ENCODE results near the gene SLC36A1.
A peak's percentile ranks its signal among the peaks of the same experiment; 100 is the strongest.

The SLC36A1 gene

DNA sequence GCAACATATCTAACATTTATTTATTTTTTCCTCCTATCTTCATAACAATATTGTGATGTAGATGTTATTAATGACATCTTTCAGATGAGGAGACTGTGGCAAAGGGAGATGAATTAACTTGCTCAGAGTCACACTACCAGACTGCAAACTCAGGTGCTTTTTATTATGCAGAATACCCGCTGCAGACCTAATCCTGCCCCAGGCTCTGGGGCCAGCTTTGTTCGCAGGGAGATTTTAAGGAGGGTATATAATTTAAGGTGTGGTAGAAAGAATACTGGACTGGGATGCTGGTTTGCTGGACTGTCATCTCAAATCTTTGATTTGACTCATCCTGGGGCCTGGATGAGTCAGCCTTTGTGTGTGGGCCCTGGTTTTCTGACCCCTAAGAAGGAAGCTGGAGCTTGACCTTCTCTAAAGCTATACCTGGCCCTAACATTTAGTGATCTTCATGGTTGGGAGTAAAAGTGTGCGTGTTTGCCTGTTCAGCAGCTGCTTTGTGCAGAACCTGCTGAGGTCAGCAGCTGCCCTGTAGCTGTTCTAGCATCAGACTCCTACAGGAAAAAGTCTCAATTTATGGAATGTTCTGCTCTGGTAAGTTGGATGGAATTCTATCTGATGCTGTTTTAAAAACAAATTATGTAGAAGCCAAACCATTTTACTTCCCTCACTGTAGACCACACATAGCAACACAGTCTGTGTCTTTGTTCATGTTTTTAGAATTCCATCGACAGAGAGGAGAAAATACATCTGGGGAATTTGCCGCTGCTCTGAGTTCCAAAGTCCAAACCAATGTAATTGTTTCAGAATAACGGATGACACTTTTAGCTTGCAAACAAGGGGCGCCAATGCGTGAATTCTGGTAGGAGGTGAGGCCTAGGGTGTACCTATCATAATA is 4.5 kb downstream of the SLC36A1 start:
- no peak for DNase-seq

DNA sequence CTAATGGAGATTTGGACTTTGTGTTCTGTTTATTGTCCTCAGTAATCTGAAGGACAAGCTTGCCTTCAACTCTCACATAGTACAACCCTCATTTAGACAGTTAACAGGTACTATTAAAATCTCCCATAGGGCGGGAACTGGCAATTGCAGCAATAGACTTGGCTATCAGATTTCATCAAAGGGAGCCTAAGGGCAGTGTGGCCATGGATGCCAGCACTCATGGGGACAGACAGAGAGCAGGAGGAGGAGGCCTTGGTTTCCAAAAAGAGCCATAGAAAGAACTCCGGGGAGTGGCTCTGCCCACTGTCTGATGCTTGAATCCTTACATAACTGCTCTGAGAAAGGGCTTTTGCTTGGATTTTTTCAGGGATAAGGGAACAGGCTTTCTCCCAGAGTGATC is 6.8 kb downstream of the SLC36A1 start:
- DNase-seq, result no peak

DNA sequence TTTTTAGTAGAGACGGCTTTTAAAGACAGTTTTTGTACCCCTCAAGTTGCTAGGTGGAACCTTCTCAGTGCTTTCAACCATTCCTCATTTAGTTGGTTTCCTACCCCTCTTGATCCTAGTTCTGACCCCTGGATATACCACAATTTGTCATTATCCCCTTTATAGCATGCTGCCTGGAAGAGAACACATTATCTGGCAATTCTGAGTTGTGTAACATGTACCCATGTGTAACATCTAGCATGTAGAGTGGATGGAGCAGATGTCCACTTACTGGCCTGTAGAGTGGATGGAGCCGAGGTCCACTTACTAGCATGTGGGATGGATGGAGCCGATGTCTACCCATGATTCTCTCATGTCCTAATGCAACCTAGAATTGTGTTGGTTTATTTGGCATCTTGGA is 7.5 kb downstream of the SLC36A1 start:
- DNase-seq, result no peak

DNA sequence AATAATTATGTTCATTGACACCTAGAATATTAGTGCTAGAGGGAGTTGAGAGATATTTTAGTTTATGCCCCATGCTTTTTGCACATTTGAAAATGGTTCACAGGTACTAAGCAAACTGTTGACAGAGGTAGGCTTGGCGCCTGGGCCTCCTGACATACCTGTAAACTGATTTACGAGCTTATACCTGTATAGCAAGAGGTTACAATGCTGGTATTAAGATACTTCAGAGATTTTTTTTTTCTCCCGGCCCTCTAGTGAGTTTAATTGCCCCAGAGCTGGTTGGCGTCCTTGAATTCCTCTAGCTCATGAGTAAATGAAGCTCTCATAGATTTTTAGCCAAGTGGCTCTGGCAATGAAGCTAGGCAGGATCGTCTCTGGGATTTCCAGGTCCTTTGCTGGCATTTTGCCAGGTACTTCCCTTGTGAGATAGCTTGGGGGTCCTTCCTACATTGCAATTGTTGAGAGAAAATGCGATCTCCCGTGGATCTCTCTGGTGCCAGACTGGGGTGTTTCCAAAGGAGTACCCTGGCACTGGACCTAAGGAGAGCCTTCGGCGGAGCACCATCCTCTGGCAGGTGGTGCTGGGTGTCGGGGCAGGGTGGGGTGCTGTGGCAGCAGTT is 9.0 kb downstream of the SLC36A1 start:
- no peak for DNase-seq

DNA sequence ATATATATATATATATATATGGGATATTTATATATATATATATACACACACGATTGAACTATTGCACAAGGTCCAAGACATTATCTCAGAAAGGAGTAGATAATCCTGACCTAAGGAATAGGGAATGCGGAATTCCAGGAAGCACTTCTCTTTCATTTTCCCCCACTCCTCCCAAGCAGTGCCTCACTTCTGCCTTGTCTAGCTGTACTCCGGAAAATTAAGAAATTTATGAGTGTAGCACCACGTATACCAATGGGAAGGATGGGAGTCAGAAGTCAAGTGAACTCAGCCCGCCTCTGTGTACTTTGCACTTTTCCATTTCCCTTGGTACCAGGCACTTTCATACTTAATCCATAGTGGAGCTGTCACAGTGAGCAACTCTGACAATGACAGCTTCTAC is 10.9 kb downstream of the SLC36A1 start:
- no peak for DNase-seq

DNA sequence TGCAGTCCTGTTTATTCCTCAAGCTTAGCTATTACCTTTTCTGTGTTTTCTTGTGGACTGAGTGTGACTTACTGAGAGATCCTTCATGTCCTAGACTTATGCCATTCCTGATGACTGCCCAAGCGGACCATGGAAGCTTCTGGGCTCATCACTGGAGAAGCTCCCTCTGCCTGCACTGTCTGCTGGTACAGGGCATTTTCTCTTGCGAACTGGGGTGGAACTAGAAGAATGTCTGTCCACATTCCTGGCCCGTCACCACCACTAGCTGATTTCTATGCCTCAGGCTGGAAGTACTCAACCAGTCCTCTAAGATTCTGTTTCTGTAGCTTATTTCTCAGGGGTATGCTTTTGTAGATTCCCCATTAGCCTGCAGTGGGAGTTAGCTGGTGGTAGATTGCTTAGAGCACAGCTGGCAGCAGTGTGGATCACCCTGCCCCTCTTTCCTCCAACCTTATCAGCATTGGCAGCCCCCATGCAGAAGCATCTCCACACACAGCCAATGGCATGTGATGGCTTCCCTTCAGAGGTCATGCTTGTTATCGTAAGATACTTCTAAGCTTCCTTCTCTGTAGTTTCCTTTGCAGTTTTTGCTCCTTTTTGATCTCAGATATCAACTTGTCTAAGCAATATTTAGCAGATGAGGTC is 12.4 kb downstream of the SLC36A1 start:
- DNase-seq, result no peak

DNA sequence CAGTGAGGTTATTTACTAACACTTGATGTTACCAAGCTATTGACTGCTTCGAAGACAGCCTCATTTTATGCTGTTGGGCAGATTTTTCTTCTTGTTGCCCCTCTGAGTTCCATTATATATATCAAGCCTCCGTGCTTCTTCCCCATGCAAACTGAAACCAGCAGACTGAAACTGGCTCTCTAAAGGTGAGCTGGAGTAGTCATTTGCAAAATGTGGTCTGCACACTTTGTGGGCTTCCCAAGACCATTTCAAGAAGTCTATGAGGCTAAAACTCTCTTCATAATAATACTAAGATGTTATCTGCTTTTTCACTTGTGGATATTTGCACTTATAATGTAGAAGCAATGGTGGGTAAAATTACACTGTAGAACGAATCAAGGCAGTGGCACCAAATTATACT is 13.9 kb downstream of the SLC36A1 start:
- DNase-seq, result no peak

- no peak for DNase-seq
These were observed 16.0 kb downstream of the SLC36A1 start for GRCh38 chr5:151463137-151464029.

DNA sequence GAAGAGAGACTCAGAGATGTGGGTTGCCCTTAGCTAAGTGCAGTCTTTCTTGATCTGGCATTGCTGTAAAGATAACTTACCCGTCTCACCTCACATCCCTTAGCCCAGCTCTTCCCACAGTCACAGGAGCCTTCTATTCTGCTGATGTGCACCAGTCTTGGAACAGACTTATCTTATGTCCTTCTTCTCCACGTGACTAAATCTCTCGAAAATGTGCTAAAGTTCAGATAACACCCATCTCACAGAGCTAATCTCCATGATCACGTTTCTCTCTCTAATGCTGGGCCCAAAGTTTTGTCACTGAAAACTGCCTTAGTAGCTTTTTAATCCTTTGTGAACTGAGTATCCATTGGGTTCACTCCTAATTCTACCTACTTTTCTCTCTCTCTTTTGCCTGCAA is 16.7 kb downstream of the SLC36A1 start:
- DNase-seq, result no peak

DNA sequence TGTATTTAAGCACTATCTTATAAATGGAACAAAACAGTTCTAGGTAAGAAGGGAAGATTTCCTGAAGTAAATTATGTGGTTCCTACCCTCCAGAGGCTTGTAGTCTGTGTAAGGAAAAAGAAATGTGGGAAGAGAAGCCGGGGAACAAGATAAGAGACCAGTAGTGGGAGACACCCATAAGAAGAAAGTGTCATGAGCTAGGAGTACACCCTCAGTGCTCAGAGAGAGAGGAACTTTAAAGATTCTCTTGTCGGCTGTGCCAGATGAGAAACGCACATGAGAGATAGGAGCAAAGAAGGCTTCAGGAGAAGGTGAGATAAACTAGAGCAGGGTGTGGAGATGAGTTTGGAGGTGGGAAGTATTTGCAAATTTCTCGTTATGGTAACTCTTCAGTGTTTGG is 18.1 kb downstream of the SLC36A1 start:
- DNase-seq, result no peak

GRCh38 chr5:151467576-151467975 is 20.2 kb downstream of the SLC36A1 start:
- no peak for DNase-seq

GRCh38 chr5:151469386-151469785 is 22.0 kb downstream of the SLC36A1 start:
- no peak for DNase-seq

GRCh38 chr5:151469992-151470391 is 22.6 kb downstream of the SLC36A1 start:
- no peak for DNase-seq

DNA sequence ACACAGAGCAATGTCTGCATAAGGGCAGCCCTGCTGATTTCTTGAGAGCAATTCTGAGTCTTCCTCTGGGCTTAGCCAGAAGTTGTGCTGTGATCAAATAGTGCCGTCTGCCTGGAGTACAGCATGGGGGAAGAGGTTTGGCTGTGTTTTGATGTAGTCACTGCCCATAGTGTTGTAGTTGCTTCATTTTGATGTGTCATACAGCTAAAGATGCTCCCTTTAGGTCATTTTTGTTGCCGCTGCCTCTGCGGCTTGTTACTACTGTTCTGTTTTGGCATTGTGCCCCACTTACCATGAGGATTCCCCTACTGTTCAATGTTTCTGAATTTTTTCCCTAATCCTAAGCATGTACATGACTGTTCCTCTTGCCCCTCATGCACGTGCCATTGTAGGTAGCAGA is 23.0 kb downstream of the SLC36A1 start:
- no peak for DNase-seq

- DNase-seq, result no peak
These were observed 23.9 kb downstream of the SLC36A1 start for GRCh38 chr5:151471276-151471675.

DNA sequence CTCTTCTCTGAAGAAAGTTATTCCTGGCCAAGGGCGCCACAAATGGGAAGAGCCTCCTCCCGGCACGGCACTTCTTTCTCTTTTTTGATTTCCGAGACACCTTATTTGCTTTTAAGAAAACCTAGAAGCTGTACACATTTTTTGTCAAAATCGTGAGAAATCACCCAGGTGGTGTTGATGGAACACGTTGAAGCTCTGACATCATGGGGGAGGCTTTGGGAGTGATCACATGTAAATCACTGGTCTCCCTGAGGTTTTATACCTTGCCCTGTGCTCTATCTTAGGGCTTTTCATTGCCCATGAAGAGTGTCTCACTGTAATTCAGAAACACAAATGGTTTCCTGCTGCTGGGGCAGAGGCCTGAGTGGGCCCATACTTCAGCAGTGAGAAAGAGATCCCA is 27.4 kb downstream of the SLC36A1 start:
- no peak for DNase-seq

DNA sequence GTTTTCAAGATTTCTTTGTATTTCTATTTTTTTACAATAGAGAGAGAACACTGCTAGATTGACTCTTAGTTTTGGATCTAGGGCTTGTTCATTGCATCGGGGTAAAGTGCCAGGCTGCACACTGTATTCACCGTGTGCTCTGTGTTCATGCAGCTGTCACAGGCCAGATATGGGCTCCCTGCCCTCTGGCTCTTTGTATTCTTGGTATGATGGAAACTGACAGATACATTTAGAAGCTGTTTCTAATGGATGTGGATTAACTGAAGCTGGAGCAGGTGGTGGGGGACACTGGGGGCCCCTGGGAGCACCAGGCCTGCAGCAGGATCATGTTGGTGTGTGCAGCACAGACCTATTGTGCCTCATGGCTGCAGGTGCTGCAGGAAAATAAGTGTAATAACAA is 28.0 kb downstream of the SLC36A1 start:
- peak; percentile 19 for DNase-seq

GRCh38 chr5:151476016-151476415 is 28.6 kb downstream of the SLC36A1 start:
- no peak for DNase-seq

- no peak for DNase-seq
These were observed 29.7 kb downstream of the SLC36A1 start for GRCh38 chr5:151477101-151477500.

DNA sequence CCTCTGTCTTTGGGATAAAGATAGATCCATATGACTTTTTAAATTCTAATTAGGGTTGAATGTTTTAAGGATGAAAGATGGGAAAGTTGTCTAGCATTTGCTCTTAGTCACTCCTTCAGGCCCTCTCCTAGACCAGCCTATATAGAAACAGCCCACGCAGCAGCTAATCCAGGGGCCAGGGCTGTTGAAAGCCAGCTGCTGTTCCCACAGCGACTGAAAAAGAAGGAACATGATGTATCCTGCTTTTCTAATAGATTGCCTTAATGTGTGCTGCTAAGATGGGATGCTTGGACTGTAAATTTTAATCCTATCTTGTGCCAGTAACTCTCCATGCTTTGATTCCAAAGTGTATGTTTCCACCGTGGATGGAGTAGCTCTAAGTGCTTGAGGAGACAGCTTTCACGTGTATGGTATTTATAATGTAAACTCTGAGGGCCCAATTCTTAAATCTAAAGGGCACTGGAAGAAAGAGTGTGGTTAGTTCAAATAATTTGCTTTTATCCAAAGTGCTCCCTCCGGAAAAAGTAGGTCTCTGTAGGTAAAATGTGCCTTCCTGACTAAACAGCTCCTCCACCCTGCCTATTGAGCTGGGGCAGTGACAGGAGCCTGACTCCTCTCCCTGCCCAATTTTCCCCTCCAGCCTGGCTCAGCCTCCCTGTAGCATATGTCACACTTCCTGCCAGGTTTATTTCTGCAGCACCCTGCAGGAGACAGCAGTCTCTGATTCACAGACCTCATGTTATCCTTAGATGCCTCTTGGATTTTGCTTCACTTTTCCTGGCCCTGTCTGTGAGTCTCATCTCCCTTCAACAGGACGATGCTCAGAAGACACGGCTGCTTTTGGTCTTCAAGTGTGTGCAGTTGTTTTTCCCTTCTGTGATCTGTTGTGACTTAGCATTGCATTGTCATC is 33.2 kb downstream of the SLC36A1 start:
- DNase-seq, result peak; percentile 69

DNA sequence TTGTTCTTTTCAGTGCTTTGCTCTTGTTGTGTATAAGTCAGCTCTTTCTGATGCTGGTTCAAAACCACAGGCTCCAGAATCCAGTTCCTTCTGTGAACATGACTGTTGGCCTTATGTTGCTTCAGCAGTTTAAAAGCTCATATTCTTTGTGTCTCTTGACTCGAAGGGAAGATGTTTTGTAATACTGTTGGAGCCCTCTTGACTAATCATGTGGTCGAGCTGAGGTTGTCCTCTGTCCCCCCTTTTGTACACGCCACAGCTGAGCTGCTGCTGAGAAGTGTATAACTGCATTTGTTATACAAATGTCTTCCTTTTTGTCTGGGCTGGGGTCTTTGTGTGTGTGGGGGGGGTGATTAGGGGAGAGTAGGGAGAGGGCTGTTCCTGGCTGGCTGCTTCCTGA is 35.8 kb downstream of the SLC36A1 start:
- no peak for DNase-seq

DNA sequence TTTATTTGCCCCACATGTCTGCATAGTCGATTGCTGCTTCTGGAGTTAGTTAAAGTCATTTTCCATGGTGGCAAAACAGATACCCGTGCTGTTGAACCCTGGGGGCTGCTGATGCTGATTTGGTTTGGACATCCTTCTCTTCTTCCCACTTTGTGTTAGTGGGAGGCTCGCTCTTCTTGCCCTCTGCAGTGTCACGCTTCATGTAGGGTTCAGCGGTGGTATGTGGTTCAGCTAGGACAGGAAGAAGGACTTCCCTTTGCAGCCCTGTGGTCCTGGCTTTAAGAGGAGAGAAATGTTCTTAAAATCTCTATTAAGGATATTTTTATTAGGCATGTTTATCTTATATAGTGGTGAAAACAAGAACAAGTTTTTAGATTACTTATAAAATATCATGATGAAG is 36.2 kb downstream of the SLC36A1 start:
- no peak for DNase-seq

Data from NCI-H1694 (cell line).